ENCODE data around the gene RHOB. TPM values are rescaled to one million over a fixed set of nuclear protein-coding genes. Genes with fewer than 3 reads are reported as not detected.

Gene RHOB
- total RNA-seq, 2 donors from 2014 or later: 376 to 784 TPM

- Histone ChIP-seq H3K36me3 (replicated peaks in 1 of 2; ENCODE audit: insufficient read depth in 1 of 2, low read depth in 2 of 2) (no peaks in the 10 kb centered on the region), H3K4me1 (peaks cover 18% of the 10 kb centered on the region), H3K4me3 (no peak overlapping the region), H3K9me3 (no peaks in the 10 kb centered on the region), H3K27me3 (no peaks in the 10 kb centered on the region), H3K27ac (peak overlapping the region in 2 of 4 donors; percentile 30 to 61)
- intact Hi-C loops (cut with DNase I): no loop called here
- 93% methylated on average over 11 of the region's 11 CpGs for WGBS, 2 donors
- DNase-seq (no peak), ATAC-seq (no peak)
- TF ChIP-seq, protein P1, sequence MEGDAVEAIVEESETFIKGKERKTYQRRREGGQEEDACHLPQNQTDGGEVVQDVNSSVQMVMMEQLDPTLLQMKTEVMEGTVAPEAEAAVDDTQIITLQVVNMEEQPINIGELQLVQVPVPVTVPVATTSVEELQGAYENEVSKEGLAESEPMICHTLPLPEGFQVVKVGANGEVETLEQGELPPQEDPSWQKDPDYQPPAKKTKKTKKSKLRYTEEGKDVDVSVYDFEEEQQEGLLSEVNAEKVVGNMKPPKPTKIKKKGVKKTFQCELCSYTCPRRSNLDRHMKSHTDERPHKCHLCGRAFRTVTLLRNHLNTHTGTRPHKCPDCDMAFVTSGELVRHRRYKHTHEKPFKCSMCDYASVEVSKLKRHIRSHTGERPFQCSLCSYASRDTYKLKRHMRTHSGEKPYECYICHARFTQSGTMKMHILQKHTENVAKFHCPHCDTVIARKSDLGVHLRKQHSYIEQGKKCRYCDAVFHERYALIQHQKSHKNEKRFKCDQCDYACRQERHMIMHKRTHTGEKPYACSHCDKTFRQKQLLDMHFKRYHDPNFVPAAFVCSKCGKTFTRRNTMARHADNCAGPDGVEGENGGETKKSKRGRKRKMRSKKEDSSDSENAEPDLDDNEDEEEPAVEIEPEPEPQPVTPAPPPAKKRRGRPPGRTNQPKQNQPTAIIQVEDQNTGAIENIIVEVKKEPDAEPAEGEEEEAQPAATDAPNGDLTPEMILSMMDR (IDR thresholded peaks at IDR 0.05): no peak
- no peak for TF ChIP-seq POLR2A (IDR thresholded peaks at IDR 0.05)
These were observed 18.0 kb upstream of the RHOB start for GRCh38 chr2:20428717-20429490.

DNA sequence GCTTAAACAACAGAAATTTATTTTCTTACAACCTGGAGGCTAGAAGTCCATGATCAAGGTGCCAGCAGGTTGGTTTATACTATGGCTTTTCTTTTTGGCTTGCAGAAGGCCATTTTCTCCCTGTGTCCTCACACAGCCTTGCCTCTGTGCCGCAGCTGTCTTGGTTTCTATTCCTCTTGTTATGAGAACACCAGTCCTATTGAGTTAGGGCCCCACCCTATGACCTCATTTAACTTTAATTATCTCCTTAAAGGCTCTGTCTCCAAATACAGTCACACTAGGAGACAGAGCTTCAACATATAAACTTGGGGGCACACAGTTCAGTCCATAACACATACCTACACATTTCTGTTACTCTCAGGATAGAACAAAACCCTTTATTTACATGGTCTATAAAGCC, 17.3 kb upstream of the RHOB start:
- Histone ChIP-seq H3K4me3 (no peak overlapping the region), H3K9me3 (no peaks in the 10 kb centered on the region), H3K36me3 (replicated peaks in 1 of 2; ENCODE audit: insufficient read depth in 1 of 2, low read depth in 2 of 2) (no peaks in the 10 kb centered on the region), H3K4me1 (peaks cover 18% of the 10 kb centered on the region), H3K27ac (peak overlapping the region; percentile 18 to 61 (median 42)), H3K27me3 (no peaks in the 10 kb centered on the region)
- ATAC-seq: peak; percentile 70
- peak in 2 of 4 donors; percentile 48 to 61 for DNase-seq
- TF ChIP-seq, protein P1 (IDR thresholded peaks at IDR 0.05): no peak
- peak in 1 of 3 donors; percentile 19 for TF ChIP-seq POLR2A (IDR thresholded peaks at IDR 0.05)
- intact Hi-C loops (cut with DNase I): no loop called here
- 35 to 44% methylated on average over 1 of the region's 1 CpG for whole genome bisulfite sequencing, 2 donors

- Histone ChIP-seq H3K27me3 (no peaks in the 10 kb centered on the region), H3K4me1 (peaks cover 18% of the 10 kb centered on the region), H3K4me3 (no peak overlapping the region), H3K9me3 (no peaks in the 10 kb centered on the region), H3K36me3 (replicated peaks in 1 of 2; ENCODE audit: insufficient read depth in 1 of 2, low read depth in 2 of 2) (no peaks in the 10 kb centered on the region), H3K27ac (peak overlapping the region; percentile 18 to 61 (median 42))
- DNase-seq (peak in 3 of 4 donors; percentile 48 to 59 (median 58)), ATAC-seq (peak; percentile 61)
- WGBS, 2 donors: 9 to 24% methylated on average over 4 of the region's 4 CpGs
- intact Hi-C loops (cut with DNase I): no loop called here
- no peak for TF ChIP-seq POLR2A (IDR thresholded peaks at IDR 0.05)
- TF ChIP-seq, protein P1 (IDR thresholded peaks at IDR 0.05): no peak
These were observed 16.8 kb upstream of the RHOB start for GRCh38 chr2:20430035-20430434.

DNA sequence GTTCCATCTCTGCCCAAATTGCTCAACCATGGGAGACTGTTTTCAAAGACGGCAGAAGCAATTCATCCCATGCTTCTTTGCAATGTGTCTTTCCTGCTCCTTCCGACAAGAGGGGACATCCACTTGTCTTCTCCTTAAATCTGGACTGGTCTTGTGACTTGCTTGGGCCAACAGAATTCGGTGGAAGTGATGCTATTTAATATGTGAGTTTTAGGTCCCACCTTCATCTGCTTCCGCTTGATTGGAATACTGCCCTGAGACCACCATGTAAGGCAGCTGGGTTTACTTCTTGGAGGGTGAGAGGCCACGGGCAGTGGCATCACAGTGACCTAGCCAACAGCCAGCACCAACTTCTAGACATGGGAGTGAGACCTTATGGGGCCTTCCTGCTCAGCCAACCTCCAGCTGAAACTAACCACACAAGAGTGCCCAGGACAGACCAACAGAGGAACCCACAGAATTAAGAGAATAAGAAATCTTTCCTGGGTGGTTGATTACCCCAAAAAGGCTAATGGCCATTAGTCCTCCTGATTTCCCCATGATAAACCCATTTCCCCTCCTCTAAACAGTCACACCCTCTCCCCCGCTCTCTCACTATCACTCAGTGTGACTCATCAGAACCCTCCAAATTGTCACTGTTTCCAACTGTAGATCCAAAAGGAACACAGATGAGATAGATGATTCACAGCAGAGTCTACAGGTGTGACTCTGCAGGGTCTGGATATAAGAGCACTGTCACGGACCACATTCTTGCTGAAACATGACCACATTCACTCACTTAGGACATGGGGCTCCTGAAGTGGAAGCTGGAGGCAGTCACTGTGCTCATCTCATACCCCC, 16.2 kb upstream of the RHOB start:
- intact Hi-C loops (cut with DNase I): no loop called here
- no peak for TF ChIP-seq POLR2A (IDR thresholded peaks at IDR 0.05)
- TF ChIP-seq, protein P1 (IDR thresholded peaks at IDR 0.05): no peak
- ATAC-seq: no peak
- no peaks in the 10 kb centered on the region for H3K27me3 ChIP-seq
- no peak for DNase-seq
- H3K9me3 ChIP-seq: no peaks in the 10 kb centered on the region
- peak overlapping the region; percentile 18 to 61 (median 42) for H3K27ac ChIP-seq
- peaks cover 18% of the 10 kb centered on the region for H3K4me1 ChIP-seq
- H3K36me3 ChIP-seq (replicated peaks in 1 of 2; ENCODE audit: insufficient read depth in 1 of 2, low read depth in 2 of 2): no peaks in the 10 kb centered on the region
- 86 to 92% methylated on average over 7 of the region's 7 CpGs for whole genome bisulfite sequencing, 2 donors
- no peak overlapping the region for H3K4me3 ChIP-seq

Data from body of pancreas (tissue), 4 donors.